Ishikawa (cell line): Measurements from ENCODE around the gene CRYBG2.

Experiments used
- CEBPB ChIP-seq: IDR thresholded peaks from 2 replicates; pipeline ENCODE4 v1.6.1; 2012
- CREB1 ChIP-seq: IDR thresholded peaks from 2 replicates; pipeline ENCODE4 v1.6.1; 2012; ENCODE audit warnings: low read depth
- EGR1 ChIP-seq: IDR thresholded peaks from 2 replicates; pipeline ENCODE4 v1.6.1; 2012
- EP300 ChIP-seq: IDR thresholded peaks from 2 replicates; pipeline ENCODE4 v1.6.1; 2012; ENCODE audit warnings: borderline replicate concordance
- FOXM1 ChIP-seq: IDR thresholded peaks from 2 replicates; pipeline ENCODE4 v1.6.1; 2012; ENCODE audit warnings: low read depth, borderline replicate concordance
- MAX ChIP-seq: IDR thresholded peaks from 2 replicates; pipeline ENCODE4 v1.6.1; 2012
- NFIC ChIP-seq: IDR thresholded peaks from 2 replicates; pipeline ENCODE4 v1.6.1; 2012
- RAD21 ChIP-seq: IDR thresholded peaks from 2 replicates; pipeline ENCODE4 v1.6.1; 2012; ENCODE audit warnings: low read depth
- REST ChIP-seq: IDR thresholded peaks from 2 replicates; pipeline ENCODE4 v1.6.1; 2012; ENCODE audit warnings: low read depth, mild to moderate bottlenecking
- TAF1 ChIP-seq: IDR thresholded peaks from 2 replicates; pipeline ENCODE4 v1.6.1; 2012; ENCODE audit warnings: low read depth, mild to moderate bottlenecking
- TCF12 ChIP-seq: IDR thresholded peaks from 2 replicates; pipeline ENCODE4 v1.6.1; 2012; ENCODE audit warnings: low read depth
- TEAD4 ChIP-seq: IDR thresholded peaks from 2 replicates; pipeline ENCODE4 v1.6.1; 2012
- YY1 ChIP-seq: IDR thresholded peaks from 2 replicates; pipeline ENCODE4 v1.6.1; 2012; ENCODE audit warnings: low read depth
- ZBTB7A ChIP-seq: IDR thresholded peaks from 2 replicates; pipeline ENCODE4 v1.6.1; 2012; ENCODE audit warnings: low read depth
- TF ChIP-seq, protein P1 (sequence below): IDR thresholded peaks from 2 replicates; pipeline ENCODE4 v1.6.1; 2012

The CRYBG2 gene

DNA sequence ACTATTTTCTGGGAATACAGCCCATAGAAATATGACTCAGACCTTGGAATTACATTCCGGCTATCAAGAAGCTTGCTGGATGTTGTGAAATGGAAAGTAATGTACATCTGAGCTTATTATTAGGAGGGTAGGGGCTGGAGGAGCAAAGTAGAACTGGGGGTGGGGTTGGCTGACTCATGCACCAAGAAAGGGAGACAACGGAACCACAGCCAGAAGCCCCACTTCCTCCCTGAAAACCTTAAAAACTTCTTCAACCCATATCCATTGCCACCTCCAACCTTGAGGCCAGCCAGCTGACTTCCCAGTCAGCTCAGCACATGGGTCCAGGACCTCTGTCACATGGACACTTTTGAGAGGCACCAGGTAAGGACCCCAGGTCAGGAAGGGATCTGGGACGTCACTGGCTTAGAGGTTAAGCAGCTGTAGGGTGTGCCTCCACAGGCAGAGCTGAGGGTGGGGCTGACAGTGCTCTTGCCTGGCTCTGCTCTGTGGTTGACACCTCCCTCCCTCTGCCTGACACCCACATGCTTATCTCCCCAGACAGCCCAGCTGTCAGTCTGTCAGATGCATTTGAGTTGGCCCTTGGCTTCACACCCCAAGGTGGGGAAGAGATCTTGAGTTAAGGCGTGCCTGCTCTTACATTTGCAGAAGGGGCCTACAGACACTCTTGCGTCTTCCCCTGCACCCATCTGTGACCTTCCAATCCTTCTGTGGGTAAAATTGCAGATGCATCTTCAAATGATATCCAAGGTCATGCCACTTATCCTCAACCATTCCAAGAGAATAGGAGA is 24.4 kb upstream of the CRYBG2 start:
- TF ChIP-seq, protein P1, sequence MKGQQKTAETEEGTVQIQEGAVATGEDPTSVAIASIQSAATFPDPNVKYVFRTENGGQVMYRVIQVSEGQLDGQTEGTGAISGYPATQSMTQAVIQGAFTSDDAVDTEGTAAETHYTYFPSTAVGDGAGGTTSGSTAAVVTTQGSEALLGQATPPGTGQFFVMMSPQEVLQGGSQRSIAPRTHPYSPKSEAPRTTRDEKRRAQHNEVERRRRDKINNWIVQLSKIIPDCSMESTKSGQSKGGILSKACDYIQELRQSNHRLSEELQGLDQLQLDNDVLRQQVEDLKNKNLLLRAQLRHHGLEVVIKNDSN: no peak
- TF ChIP-seq RAD21 (no peak), CEBPB (peak; percentile 58), TEAD4 (0 out of 2 replicates have a peak, but pooled peaks have one; percentile 28)

DNA sequence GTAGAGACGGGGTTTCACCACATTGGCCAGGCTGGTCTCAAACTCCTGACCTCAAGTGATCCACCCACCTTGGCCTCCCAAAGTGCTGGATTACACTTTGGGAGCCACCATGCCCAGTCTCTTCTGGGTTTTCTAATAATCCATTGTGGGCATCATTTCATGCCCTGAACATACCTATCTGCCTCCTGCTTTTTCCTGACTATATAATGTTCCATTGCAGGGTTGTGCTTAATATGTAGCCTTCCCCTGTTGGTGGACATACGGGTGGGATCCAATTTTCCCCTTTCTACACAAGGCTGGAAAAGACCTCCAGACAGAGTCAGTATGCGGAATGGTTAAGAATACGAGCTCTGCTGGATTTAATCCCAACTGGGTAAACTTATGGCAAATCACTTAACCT is 22.1 kb upstream of the CRYBG2 start:
- TF ChIP-seq TEAD4: no peak
- no peak for TF ChIP-seq EGR1
- TF ChIP-seq RAD21: no peak
- TF ChIP-seq MAX: no peak
- TF ChIP-seq CEBPB: no peak
- TF ChIP-seq, protein P1: no peak
- no peak for TF ChIP-seq TAF1
- no peak for TF ChIP-seq YY1
- TF ChIP-seq FOXM1: no peak
- no peak for TF ChIP-seq CREB1
- TF ChIP-seq EP300: no peak
- no peak for TF ChIP-seq ZBTB7A
- TF ChIP-seq TCF12: no peak
- no peak for TF ChIP-seq NFIC
- TF ChIP-seq REST: no peak

DNA sequence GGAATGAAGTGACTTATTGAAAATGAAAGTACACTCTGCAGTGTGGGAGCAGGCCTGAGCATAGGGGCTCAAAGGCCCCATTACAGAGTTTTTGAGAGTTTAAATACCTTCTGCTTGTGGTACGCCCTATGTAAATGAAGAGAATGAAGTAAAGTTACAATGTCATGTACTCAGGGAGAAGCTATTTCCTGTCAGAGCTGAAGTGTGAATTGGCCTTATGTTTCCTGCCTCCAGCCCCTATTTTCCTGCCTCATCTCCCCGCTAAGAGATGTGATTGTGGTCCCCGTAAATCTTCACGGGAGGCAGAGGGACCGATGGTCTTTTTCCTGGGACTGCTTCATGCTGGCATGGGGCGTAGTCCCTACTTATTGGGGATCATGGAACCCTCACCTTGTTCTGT is 21.2 kb upstream of the CRYBG2 start:
- TF ChIP-seq NFIC (no peak), ZBTB7A (no peak), REST (no peak), YY1 (no peak), EP300 (no peak), MAX (no peak), TCF12 (no peak), FOXM1 (no peak), CEBPB (no peak), RAD21 (no peak)

- TF ChIP-seq CREB1: peak; percentile 38; the same call in 1 of the 2 replicates
Measured at GRCh38 chr1:26374361-26374760, 20.4 kb upstream of the CRYBG2 start.

- TF ChIP-seq MAX (no peak), TAF1 (no peak), TCF12 (no peak), CEBPB (no peak), RAD21 (no peak), EP300 (no peak), FOXM1 (no peak), NFIC (no peak)
Measured at GRCh38 chr1:26373789-26374188, 19.9 kb upstream of the CRYBG2 start.

- TF ChIP-seq EP300 (no peak), FOXM1 (no peak), MAX (no peak), NFIC (no peak), EGR1 (no peak), CEBPB (no peak), ZBTB7A (no peak), CREB1 (no peak), REST (no peak), TAF1 (no peak), TEAD4 (no peak)
- TF ChIP-seq, protein P1: no peak
Measured at GRCh38 chr1:26373281-26373680, 19.4 kb upstream of the CRYBG2 start.
